Progenitor cell of endocrine pancreas (in vitro differentiated cells): ENCODE results near the gene VIM. TPM values are rescaled to one million over a fixed set of nuclear protein-coding genes. Genes with fewer than 3 reads are reported as not detected.

Experiments used
- DNase-seq: peaks from one replicate; pipeline ENCODE4 v3.0.0; 2021; ENCODE audit warnings: low spot score; ENCODE audit not compliant: unreplicated experiment
- H3K27ac Mint-ChIP-seq: 2 replicates; pipeline ENCODE4 v1.8.0; 2021; ENCODE audit warnings: mild to moderate bottlenecking, moderate library complexity, mixed read lengths
- H3K27me3 Mint-ChIP-seq: 2 replicates; pipeline ENCODE4 v1.8.0; 2021; ENCODE audit warnings: mixed read lengths
- H3K36me3 Mint-ChIP-seq: 2 replicates; pipeline ENCODE4 v1.8.0; 2022; ENCODE audit warnings: mixed read lengths; ENCODE audit not compliant: insufficient read depth
- H3K4me1 Mint-ChIP-seq: 2 replicates; pipeline ENCODE4 v1.8.0; 2021; ENCODE audit warnings: low read depth, mixed read lengths
- H3K4me3 Mint-ChIP-seq: 2 replicates; pipeline ENCODE4 v1.8.0; 2021; ENCODE audit warnings: low read depth, mild to moderate bottlenecking, moderate library complexity, mixed read lengths
- H3K9me3 Mint-ChIP-seq: 2 replicates; pipeline ENCODE4 v1.8.0; 2021; ENCODE audit warnings: low read depth, mixed read lengths
- total RNA-seq: library from RNA; stranded (reverse); gene quantifications from 2 replicates; pipeline ENCODE4 v1.2.1, GENCODE V29; 2021
- TF ChIP-seq, protein P1 (sequence below): fragments of 200-600 bp; sonication (generic); IDR thresholded peaks from one replicate; pipeline ENCODE4 v1.5.0; 2021; ENCODE audit warnings: antibody characterized with exemption, mild to moderate bottlenecking; ENCODE audit not compliant: unreplicated experiment

VIM gene
- total RNA-seq, 1 donor from 2014 or later, result 172 TPM

DNA sequence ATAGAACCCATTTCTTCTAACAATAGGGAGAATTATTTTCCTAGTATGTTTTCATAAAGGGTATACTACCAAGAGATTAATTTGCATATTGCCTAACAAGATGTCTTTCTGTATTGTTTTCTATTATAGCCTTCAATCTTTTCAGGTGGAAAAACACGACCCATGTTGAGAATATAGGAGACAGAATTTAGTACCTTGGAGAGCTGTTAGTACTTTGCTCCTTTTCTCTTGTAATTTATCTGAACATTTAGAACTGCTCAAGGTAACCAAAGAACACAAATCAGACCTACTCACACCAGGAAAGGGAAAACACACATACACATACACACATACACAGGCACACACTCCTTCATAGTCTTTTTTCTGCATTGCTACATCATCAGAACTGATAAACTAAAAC, 18.7 kb upstream of the VIM start:
- no peaks in the 10 kb centered on the region for H3K36me3 Mint-ChIP-seq
- H3K9me3 Mint-ChIP-seq, result no peaks in the 10 kb centered on the region
- H3K27me3 Mint-ChIP-seq, result no peaks in the 10 kb centered on the region
- DNase-seq, result no peak
- TF ChIP-seq, protein P1, sequence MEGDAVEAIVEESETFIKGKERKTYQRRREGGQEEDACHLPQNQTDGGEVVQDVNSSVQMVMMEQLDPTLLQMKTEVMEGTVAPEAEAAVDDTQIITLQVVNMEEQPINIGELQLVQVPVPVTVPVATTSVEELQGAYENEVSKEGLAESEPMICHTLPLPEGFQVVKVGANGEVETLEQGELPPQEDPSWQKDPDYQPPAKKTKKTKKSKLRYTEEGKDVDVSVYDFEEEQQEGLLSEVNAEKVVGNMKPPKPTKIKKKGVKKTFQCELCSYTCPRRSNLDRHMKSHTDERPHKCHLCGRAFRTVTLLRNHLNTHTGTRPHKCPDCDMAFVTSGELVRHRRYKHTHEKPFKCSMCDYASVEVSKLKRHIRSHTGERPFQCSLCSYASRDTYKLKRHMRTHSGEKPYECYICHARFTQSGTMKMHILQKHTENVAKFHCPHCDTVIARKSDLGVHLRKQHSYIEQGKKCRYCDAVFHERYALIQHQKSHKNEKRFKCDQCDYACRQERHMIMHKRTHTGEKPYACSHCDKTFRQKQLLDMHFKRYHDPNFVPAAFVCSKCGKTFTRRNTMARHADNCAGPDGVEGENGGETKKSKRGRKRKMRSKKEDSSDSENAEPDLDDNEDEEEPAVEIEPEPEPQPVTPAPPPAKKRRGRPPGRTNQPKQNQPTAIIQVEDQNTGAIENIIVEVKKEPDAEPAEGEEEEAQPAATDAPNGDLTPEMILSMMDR, result no peak
- no peak overlapping the region for H3K4me3 Mint-ChIP-seq
- H3K4me1 Mint-ChIP-seq, result peaks cover 21% of the 10 kb centered on the region
- no peak overlapping the region for H3K27ac Mint-ChIP-seq

DNA sequence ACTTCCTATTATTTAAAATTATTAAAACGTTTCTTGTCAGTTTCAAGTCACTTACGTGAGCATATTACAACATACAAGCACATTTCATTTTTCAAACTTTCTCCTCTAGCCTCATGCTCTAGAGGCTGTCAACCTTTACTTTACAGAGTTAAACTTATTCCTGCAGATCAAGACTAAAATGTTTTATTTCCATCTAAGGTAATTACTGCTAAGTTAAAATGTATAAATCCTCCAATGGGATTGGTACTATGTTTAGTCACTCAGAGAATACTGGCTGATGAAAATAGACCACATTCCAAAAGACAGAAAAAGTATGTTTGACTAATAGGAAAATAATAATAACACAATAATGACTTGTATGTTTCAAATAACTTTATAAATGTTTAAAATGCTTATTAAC, 18.2 kb upstream of the VIM start:
- Mint-ChIP-seq H3K4me3 (no peak overlapping the region), H3K4me1 (peaks cover 20% of the 10 kb centered on the region)
- no peak for DNase-seq

DNA sequence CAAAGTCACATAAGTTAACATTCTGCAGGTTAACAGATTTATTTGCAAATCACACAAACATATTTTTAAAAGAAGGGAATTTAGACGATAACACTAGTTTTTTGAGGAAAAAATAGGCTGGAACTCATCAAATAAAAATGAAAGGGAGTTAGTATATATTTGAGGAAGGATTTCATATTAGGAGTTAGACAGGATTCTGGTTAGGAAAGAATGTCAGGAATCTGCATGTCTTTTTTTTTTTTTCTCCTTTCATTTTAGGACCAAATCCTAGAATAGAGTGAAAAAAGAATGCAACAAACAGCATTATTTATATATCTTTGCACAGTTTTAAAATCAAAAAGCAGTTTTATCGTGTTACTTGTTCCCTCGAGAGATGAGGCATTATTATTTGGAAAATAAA, 17.7 kb upstream of the VIM start:
- Mint-ChIP-seq H3K9me3 (no peaks in the 10 kb centered on the region), H3K27ac (no peak overlapping the region), H3K27me3 (no peaks in the 10 kb centered on the region), H3K36me3 (no peaks in the 10 kb centered on the region), H3K4me3 (no peak overlapping the region), H3K4me1 (peaks cover 20% of the 10 kb centered on the region)
- no peak for DNase-seq
- TF ChIP-seq, protein P1, result no peak

More for the DNA sequence above, 18.2 kb upstream of the VIM start:
- TF ChIP-seq, protein P1, result no peak
- Mint-ChIP-seq H3K27ac (no peak overlapping the region), H3K9me3 (no peaks in the 10 kb centered on the region), H3K27me3 (no peaks in the 10 kb centered on the region), H3K36me3 (no peaks in the 10 kb centered on the region)

DNA sequence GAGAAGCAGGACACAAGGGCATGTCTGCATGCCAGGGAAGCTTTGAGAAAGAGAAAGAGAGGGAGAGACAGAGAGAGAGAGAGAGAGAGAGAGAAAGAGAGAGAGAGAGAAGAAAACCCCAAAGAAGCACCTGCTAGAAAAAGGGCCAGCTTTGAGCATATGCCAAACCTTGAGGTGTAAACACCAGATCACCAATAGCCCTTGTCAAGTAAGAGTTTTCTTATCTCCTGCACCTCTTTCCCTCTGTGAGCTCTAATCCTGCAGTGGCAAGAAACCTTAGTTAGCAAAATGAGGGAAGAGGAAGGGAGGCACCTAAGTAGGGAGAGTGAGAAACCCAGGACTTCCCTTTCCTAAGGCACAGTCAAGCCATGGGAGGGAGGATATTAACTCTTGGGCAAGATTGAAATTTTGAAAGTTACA, 15.2 kb upstream of the VIM start:
- no peaks in the 10 kb centered on the region for H3K27me3 Mint-ChIP-seq
- H3K9me3 Mint-ChIP-seq, result no peaks in the 10 kb centered on the region
- H3K4me3 Mint-ChIP-seq, result no peak overlapping the region
- DNase-seq, result no peak
- peaks cover 21% of the 10 kb centered on the region for H3K4me1 Mint-ChIP-seq
- no peak overlapping the region for H3K27ac Mint-ChIP-seq
- TF ChIP-seq, protein P1, result no peak
- no peaks in the 10 kb centered on the region for H3K36me3 Mint-ChIP-seq

DNA sequence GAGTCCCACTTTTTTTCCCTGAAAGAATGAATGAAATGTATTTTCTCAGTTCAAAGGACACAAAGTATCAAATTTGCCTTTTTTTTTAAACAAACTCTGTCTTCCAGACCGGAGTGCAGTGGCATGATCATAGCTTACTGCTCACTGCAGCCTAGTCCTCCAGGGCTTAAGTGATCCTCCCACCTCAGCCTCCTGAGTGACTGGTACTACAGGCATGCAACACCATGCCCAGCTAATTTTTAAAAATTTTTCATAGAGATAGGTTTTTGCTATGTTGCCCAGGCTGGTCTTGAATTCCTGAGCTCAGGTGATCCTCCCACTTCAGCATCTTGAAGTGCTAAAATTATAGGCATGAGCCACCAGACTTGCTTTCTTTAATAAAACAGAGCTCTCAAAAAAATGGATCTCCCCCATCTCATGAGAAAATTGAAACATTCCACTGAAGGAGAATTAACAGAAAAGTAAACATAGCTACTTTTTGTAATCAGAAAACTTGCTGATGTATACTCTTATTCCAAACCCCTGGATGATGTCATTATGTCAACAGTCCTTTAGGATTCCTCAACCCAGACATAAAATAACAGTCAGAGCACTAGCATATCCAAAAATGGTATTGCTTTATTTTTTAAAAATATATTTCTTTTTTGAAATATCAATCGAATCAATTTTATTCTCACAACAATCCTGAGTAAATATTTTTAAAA, 14.2 kb upstream of the VIM start:
- H3K27me3 Mint-ChIP-seq, result no peaks in the 10 kb centered on the region
- H3K4me1 Mint-ChIP-seq, result peaks cover 15% of the 10 kb centered on the region
- no peaks in the 10 kb centered on the region for H3K36me3 Mint-ChIP-seq
- no peak overlapping the region for H3K4me3 Mint-ChIP-seq
- DNase-seq, result no peak
- H3K27ac Mint-ChIP-seq, result no peak overlapping the region
- TF ChIP-seq, protein P1, result no peak
- no peaks in the 10 kb centered on the region for H3K9me3 Mint-ChIP-seq
